Renal cortical epithelial cell (primary cell): ENCODE results near the gene CFAP161. TPM values are rescaled to one million over a fixed set of nuclear protein-coding genes. Genes with fewer than 3 reads are reported as not detected.

ENCODE experiments used
- DNase-seq: peaks from one replicate; pipeline ENCODE4 v3.0.0-alpha.2; 2011; ENCODE audit warnings: low read depth
- total RNA-seq: library from RNA; depleted of rRNA; stranded (reverse); fragments of >200 nt; gene quantifications from 2 replicates; pipeline ENCODE4 v1.2.3, GENCODE V29; 2014

CFAP161 gene
- total RNA-seq, 1 donor from 2014 or later, result not detected

- DNase-seq, result no peak
Observed at GRCh38 chr15:81183439-81183775, 49.3 kb downstream of the CFAP161 start.

- no peak for DNase-seq
Observed at GRCh38 chr15:81184188-81184587, 50.1 kb downstream of the CFAP161 start.

GRCh38 chr15:81185631-81186295 is 51.7 kb downstream of the CFAP161 start:
- DNase-seq, result no peak

GRCh38 chr15:81188354-81188753 is 54.3 kb downstream of the CFAP161 start:
- DNase-seq, result no peak

GRCh38 chr15:81189583-81190283 is 55.7 kb downstream of the CFAP161 start:
- DNase-seq, result no peak

- no peak for DNase-seq
Observed at GRCh38 chr15:81190922-81191507, 56.9 kb downstream of the CFAP161 start.

- DNase-seq, result no peak
Observed at GRCh38 chr15:81191701-81192100, 57.6 kb downstream of the CFAP161 start.

GRCh38 chr15:81194723-81195122 is 60.7 kb downstream of the CFAP161 start:
- no peak for DNase-seq

- no peak for DNase-seq
Observed at GRCh38 chr15:81195339-81195864, 61.3 kb downstream of the CFAP161 start.

GRCh38 chr15:81196576-81197254 is 62.6 kb downstream of the CFAP161 start, which contains the start of gene IL16:
Gene IL16, plus strand, starts transcription at chr15:81196879. Its CDS starts 28,521 bp downstream, at chr15:81225400.
- DNase-seq, result no peak

GRCh38 chr15:81197255-81197630 is 63.2 kb downstream of the CFAP161 start:
- no peak for DNase-seq

- DNase-seq, result no peak
Observed at GRCh38 chr15:81197688-81198281, 63.7 kb downstream of the CFAP161 start.

Other genes starting within 250 kb of the CFAP161 start
- gene MESD, start 144.5 kb upstream of the CFAP161 start, total RNA-seq, result 17.5 and 24.9 TPM in 2 replicates
- gene TLNRD1, start 133.3 kb upstream of the CFAP161 start, total RNA-seq, result 10.8 and 17.2 TPM in 2 replicates
- gene IL16, start 62.6 kb downstream of the CFAP161 start, total RNA-seq, result 0.05 and 0.69 TPM in 2 replicates
- 0.52 and 3.0 TPM in 2 replicates for gene STARD5, start 189.9 kb downstream of the CFAP161 start, total RNA-seq
- not detected in 2 replicates for gene TMC3, start 239.9 kb downstream of the CFAP161 start, total RNA-seq